ENCODE measurements around the gene COQ4. TPM values are rescaled to one million over a fixed set of nuclear protein-coding genes. Genes with fewer than 3 reads are reported as not detected.

The COQ4 gene
- total RNA-seq, 1 donor from 2014 or later: 16.8 TPM

DNA sequence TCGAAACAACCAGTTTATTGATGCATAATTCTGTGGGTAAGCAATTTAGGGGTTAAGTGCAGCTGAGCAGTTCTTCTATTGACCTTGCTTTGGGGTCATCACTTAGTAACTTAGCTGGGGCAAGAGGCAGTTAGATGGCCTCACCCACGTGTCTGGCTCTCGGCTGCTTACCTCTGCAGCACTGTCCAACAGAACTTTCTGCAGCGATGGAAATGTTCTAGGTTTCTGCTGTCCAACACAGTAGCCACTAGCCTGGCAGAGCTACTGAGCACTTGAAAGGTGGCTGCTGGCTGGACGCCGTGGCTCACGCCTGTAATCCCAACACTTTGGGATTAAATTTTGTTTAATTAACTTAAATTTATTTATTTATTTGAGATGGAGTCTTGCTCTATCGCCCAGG, 35.5 kb downstream of the COQ4 start:
- no peak overlapping the region for H3K4me3 Mint-ChIP-seq
- Histone ChIP-seq H3K9ac (no peak overlapping the region), H3K4me3 (no peak overlapping the region), H3K4me2 (no peak overlapping the region), H4K20me1 (ENCODE audit: low read depth) (peaks cover 45% of the 10 kb centered on the region), H3K9me3 (ENCODE audit: low read depth) (no peaks in the 10 kb centered on the region), H2AFZ (replicated peaks) (no peak overlapping the region), H3K27ac (no peak overlapping the region), H3K4me1 (no peaks in the 10 kb centered on the region), H3K79me2 (ENCODE audit: low read depth) (no peaks in the 10 kb centered on the region), H3K36me3 (no peaks in the 10 kb centered on the region), H3F3A (ENCODE audit: low read depth) (peaks cover 3% of the 10 kb centered on the region), H3K27me3 (peaks cover 47% of the 10 kb centered on the region)
- H3K4me1 Mint-ChIP-seq: peaks cover 17% of the 10 kb centered on the region
- no peaks in the 10 kb centered on the region for H3K9me3 Mint-ChIP-seq
- H3K36me3 Mint-ChIP-seq: peaks cover 16% of the 10 kb centered on the region
- no peak for DNase-seq (ENCODE audit: low spot score)
- TF ChIP-seq EZH2phosphoT487 (IDR thresholded peaks at IDR 0.05) (no peak), EZH2 (IDR thresholded peaks at IDR 0.05) (no peak)
- TF ChIP-seq, protein P1, sequence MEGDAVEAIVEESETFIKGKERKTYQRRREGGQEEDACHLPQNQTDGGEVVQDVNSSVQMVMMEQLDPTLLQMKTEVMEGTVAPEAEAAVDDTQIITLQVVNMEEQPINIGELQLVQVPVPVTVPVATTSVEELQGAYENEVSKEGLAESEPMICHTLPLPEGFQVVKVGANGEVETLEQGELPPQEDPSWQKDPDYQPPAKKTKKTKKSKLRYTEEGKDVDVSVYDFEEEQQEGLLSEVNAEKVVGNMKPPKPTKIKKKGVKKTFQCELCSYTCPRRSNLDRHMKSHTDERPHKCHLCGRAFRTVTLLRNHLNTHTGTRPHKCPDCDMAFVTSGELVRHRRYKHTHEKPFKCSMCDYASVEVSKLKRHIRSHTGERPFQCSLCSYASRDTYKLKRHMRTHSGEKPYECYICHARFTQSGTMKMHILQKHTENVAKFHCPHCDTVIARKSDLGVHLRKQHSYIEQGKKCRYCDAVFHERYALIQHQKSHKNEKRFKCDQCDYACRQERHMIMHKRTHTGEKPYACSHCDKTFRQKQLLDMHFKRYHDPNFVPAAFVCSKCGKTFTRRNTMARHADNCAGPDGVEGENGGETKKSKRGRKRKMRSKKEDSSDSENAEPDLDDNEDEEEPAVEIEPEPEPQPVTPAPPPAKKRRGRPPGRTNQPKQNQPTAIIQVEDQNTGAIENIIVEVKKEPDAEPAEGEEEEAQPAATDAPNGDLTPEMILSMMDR (IDR thresholded peaks at IDR 0.05): no peak
- no peak overlapping the region for H3K27ac Mint-ChIP-seq
- peaks cover 4% of the 10 kb centered on the region for H3K27me3 Mint-ChIP-seq (ENCODE audit: insufficient read depth, low read depth)

GRCh38 chr9:128358861-128359260, 36.2 kb downstream of the COQ4 start:
- H3K4me3 Mint-ChIP-seq: no peak overlapping the region

GRCh38 chr9:128360826-128361225, 38.2 kb downstream of the COQ4 start:
- TF ChIP-seq, protein P1 (IDR thresholded peaks at IDR 0.05): no peak
- Mint-ChIP-seq H3K27me3 (ENCODE audit: insufficient read depth, low read depth) (peaks cover 9% of the 10 kb centered on the region), H3K9me3 (no peaks in the 10 kb centered on the region), H3K4me3 (no peak overlapping the region), H3K36me3 (peaks cover 10% of the 10 kb centered on the region), H3K27ac (no peak overlapping the region), H3K4me1 (peaks cover 35% of the 10 kb centered on the region)
- H3K79me2 ChIP-seq (ENCODE audit: low read depth): no peaks in the 10 kb centered on the region
- no peak overlapping the region for H2AFZ ChIP-seq (replicated peaks)
- H3K9me3 ChIP-seq (ENCODE audit: low read depth): no peaks in the 10 kb centered on the region
- H4K20me1 ChIP-seq (ENCODE audit: low read depth): peaks cover 68% of the 10 kb centered on the region
- peaks cover 22% of the 10 kb centered on the region for H3F3A ChIP-seq (ENCODE audit: low read depth)
- H3K4me2 ChIP-seq: no peak overlapping the region
- no peak overlapping the region for H3K27ac ChIP-seq
- no peaks in the 10 kb centered on the region for H3K36me3 ChIP-seq
- H3K4me1 ChIP-seq: peaks cover 6% of the 10 kb centered on the region
- no peak overlapping the region for H3K4me3 ChIP-seq
- peaks cover 72% of the 10 kb centered on the region for H3K27me3 ChIP-seq
- H3K9ac ChIP-seq: no peak overlapping the region
- no peak for DNase-seq (ENCODE audit: low spot score)

More at GRCh38 chr9:128358861-128359260, 36.2 kb downstream of the COQ4 start:
- peaks cover 55% of the 10 kb centered on the region for H3K27me3 ChIP-seq
- no peaks in the 10 kb centered on the region for H3K4me1 ChIP-seq
- H3K9me3 Mint-ChIP-seq: no peaks in the 10 kb centered on the region
- no peak for TF ChIP-seq EZH2phosphoT487 (IDR thresholded peaks at IDR 0.05)
- no peak for TF ChIP-seq EZH2 (IDR thresholded peaks at IDR 0.05)
- TF ChIP-seq, protein P1 (IDR thresholded peaks at IDR 0.05): no peak
- no peaks in the 10 kb centered on the region for H3K9me3 ChIP-seq (ENCODE audit: low read depth)
- H3K36me3 ChIP-seq: no peaks in the 10 kb centered on the region
- H3K27me3 Mint-ChIP-seq (ENCODE audit: insufficient read depth, low read depth): peaks cover 7% of the 10 kb centered on the region
- no peak overlapping the region for H2AFZ ChIP-seq (replicated peaks)
- no peak for DNase-seq (ENCODE audit: low spot score)
- H3K4me2 ChIP-seq: no peak overlapping the region
- H4K20me1 ChIP-seq (ENCODE audit: low read depth): peaks cover 53% of the 10 kb centered on the region
- H3K27ac Mint-ChIP-seq: no peak overlapping the region
- no peaks in the 10 kb centered on the region for H3K79me2 ChIP-seq (ENCODE audit: low read depth)
- no peak overlapping the region for H3K4me3 ChIP-seq
- peaks cover 16% of the 10 kb centered on the region for H3K36me3 Mint-ChIP-seq
- no peak overlapping the region for H3K9ac ChIP-seq
- H3K27ac ChIP-seq: no peak overlapping the region
- peaks cover 22% of the 10 kb centered on the region for H3K4me1 Mint-ChIP-seq
- H3F3A ChIP-seq (ENCODE audit: low read depth): peaks cover 9% of the 10 kb centered on the region
